Renal cortex interstitium (tissue), 11 donors: ENCODE results near the gene SLC5A3. TPM values are rescaled to one million over a fixed set of nuclear protein-coding genes. Genes with fewer than 3 reads are reported as not detected.

ENCODE experiments used
- DNase-seq, 11 donors: peaks; one replicate each; pipeline ENCODE4 v3.0.0-alpha.2; 2013; ENCODE audit warnings: low read depth in 9 of 11, low spot score in 4 of 11; ENCODE audit errors: extremely low read depth in 1 of 11
- polyA plus RNA-seq, 3 donors: library from polyadenylated mRNA; unstranded; fragments of 120-200 nt; gene quantifications; one replicate each; pipeline ENCODE4 v1.2.1, GENCODE V29; 2013; ENCODE audit not compliant: insufficient read length in 3 of 3

Gene SLC5A3
- polyA plus RNA-seq, 3 donors = 35.4 to 44.1 (median 43.3) TPM

GRCh38 chr21:34085129-34085528 is 11.8 kb downstream of the SLC5A3 start:
- no peak for DNase-seq

- no peak for DNase-seq
These were observed 13.5 kb downstream of the SLC5A3 start for GRCh38 chr21:34086887-34087306.

GRCh38 chr21:34088752-34089151 is 15.4 kb downstream of the SLC5A3 start:
- no peak for DNase-seq

- DNase-seq = no peak
These were observed 17.7 kb downstream of the SLC5A3 start for GRCh38 chr21:34091032-34091431.

- DNase-seq = no peak
These were observed 18.2 kb downstream of the SLC5A3 start for GRCh38 chr21:34091607-34092006.

- no peak for DNase-seq
These were observed 19.0 kb downstream of the SLC5A3 start for GRCh38 chr21:34092262-34092921.

- DNase-seq = no peak
These were observed 19.7 kb downstream of the SLC5A3 start for GRCh38 chr21:34093083-34093482.

- no peak for DNase-seq
These were observed 21.6 kb downstream of the SLC5A3 start for GRCh38 chr21:34094949-34095348.

- no peak for DNase-seq
These were observed 24.1 kb downstream of the SLC5A3 start for GRCh38 chr21:34097442-34097841.

- no peak for DNase-seq
These were observed 27.0 kb downstream of the SLC5A3 start for GRCh38 chr21:34100337-34100736.

- no peak for DNase-seq
These were observed 27.4 kb downstream of the SLC5A3 start for GRCh38 chr21:34100790-34101189.

GRCh38 chr21:34105947-34106541 is 32.7 kb downstream of the SLC5A3 start:
- no peak for DNase-seq

- DNase-seq = no peak
These were observed 34.2 kb downstream of the SLC5A3 start for GRCh38 chr21:34107606-34108005.

- DNase-seq = no peak
These were observed 35.7 kb downstream of the SLC5A3 start for GRCh38 chr21:34109075-34109474.

GRCh38 chr21:34110594-34111202 is 37.3 kb downstream of the SLC5A3 start:
- DNase-seq = no peak

GRCh38 chr21:34112316-34113033 is 39.1 kb downstream of the SLC5A3 start:
- no peak for DNase-seq

- DNase-seq = no peak
These were observed 40.5 kb downstream of the SLC5A3 start for GRCh38 chr21:34113842-34114241.

GRCh38 chr21:34115160-34115559 is 41.8 kb downstream of the SLC5A3 start:
- no peak for DNase-seq

- DNase-seq = no peak
These were observed 43.2 kb downstream of the SLC5A3 start for GRCh38 chr21:34116569-34116968.

- DNase-seq = no peak
These were observed 47.5 kb downstream of the SLC5A3 start for GRCh38 chr21:34120867-34121266.
